HG03354 (cell line): Measurements from ENCODE around the gene GIPC2.

Experiments used
- ATAC-seq: cut with Tn5 transposase; IDR thresholded peaks from one replicate; pipeline ENCODE4 v1.9.1; 2021; ENCODE audit warnings: mild to moderate bottlenecking; ENCODE audit not compliant: unreplicated experiment, poor library complexity, severe bottlenecking

The GIPC2 gene

DNA sequence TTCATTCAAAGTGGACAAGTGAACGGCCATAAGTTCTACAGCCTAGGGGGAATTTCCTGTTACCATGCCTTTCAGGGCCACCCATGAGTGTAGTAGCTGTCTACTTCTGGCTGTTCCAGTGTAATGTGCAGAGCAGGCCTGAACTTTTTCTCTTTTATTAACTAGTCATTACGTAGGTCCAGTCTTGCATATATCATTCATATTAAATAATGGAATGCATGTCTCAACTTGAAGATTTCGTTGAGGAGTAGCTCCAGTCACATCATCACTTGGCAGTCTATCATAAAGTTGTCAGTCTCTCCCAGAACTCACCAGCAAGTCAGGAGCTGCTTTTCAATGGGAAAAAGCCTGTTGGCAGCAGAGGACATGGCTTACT, 12.0 kb upstream of the GIPC2 start:
- no peak for ATAC-seq

DNA sequence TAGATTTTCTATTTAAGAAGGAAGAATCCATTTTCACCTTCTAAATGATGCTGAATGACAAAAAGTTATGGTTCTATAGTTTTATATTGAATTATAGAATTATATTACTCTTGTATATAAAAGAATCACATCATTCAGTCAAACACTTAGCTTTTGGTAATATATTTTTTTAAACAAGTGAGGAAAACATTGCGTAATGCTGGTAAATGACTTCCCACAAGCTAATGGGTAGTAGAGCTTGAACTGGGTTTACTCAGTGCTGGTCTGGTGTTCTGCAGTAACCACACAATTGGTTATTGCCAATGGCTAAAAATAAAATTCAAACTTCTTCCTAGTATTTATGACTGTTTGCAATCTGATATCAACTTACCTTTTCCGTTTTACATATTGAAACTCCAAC, 10.6 kb upstream of the GIPC2 start:
- ATAC-seq = no peak

- ATAC-seq = no peak
These were observed 9.3 kb upstream of the GIPC2 start for GRCh38 chr1:78036450-78036849.

GRCh38 chr1:78038071-78038470, 7.7 kb upstream of the GIPC2 start:
- no peak for ATAC-seq

- no peak for ATAC-seq
These were observed 7.3 kb upstream of the GIPC2 start for GRCh38 chr1:78038491-78038939.

DNA sequence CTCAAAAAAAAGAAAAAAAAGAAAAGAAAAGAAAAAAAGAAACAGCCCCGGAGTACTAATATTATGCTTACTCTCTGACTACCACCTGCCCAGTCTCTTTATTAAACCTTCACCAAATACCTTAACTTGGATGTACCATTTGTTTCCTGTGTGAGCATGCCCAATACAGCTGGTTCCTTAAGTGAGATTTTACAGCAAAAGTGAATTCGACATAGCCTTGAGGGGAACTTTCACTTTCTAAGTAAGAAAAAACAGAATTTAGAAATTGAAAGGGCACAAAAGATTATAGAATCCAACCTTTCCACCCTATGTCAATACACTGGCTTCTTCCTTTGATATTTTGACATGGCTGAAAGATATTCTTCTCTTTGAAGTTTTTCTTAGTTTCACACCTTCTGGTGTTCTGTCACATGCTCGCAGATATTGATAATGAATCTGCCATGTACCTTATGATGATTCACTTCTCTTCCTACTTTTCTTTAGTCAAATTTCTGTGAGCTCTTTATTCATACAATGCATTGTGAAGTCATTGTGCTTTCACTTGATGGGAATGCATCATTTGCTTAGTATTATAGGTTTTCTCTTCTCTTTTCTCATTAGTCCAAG, 5.2 kb upstream of the GIPC2 start:
- no peak for ATAC-seq

DNA sequence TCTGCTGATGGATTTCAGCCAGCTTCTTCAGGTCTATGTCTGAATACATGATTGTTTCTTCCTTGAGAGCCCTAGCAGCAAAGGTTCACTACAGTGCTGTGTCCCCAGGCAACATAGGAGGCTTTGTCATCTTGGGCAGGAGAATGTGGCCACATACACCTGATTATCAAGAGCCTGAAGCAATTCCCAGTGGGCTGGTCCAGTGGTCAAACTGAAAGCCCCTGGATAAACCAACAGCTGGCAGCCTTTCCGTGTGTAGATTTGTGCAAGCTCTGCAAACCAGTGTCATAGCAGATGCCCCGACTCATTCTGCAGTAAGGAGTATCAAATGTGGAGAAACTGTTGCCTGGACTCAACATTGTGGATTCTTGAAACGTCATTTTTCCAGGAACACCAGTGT, 2.3 kb upstream of the GIPC2 start:
- no peak for ATAC-seq

DNA sequence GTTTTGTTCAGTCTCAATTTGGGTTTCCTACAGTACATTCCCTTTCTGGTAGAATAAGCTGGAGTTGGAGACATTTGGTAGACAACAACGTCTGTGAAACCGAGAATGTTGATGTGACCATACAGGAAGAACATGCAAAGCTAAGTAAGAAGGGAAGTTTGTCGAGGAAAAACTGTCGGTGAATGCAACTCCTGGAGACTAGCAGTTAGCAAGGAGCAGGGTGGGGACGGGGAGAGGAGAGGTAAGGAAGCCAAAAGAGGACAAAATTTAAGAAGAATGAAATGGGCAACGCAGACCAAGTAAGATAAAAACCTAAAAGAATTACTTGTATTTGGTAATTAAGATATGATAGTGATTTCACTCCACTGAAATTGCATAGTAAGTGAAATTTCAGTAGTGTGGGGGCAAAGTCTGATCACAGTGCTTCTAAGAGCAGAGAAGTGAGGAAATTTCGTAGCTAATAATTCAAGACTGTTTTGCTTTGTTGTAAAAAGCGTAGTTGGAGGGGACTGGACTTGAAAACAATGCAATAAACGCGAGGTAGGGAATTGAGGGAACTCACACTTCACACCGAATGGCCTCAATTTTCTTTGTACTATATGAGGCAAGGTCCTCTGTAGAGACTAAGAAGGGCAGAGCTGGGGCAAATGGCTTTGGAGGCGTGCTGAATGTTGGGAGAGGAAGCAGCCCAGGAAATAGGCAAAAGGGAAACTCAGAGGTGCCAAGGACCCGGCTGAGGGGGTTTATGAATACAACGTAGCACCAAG, 787 bp upstream of the GIPC2 start:
- ATAC-seq = no peak

DNA sequence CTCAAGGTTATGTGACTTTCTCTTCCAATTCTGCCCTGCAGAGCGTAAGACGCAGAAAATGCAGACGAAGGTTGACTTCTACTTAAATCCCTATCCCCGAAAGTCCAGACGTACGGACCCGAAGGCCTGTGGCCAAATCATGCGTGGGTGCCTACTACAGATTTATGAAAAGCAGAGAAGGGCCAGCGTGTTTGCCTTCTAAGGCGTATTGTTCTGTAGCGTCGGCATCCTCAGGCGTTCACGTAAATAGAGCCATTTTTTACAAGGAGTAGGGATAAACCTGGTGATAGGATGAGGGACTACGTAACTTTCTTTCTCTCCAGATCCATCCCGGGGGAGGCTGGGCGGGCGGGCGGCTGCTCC, 222 bp upstream of the GIPC2 start:
- ATAC-seq = peak; percentile 22

GRCh38 chr1:78047106-78047505, 1.3 kb downstream of the GIPC2 start:
- no peak for ATAC-seq

DNA sequence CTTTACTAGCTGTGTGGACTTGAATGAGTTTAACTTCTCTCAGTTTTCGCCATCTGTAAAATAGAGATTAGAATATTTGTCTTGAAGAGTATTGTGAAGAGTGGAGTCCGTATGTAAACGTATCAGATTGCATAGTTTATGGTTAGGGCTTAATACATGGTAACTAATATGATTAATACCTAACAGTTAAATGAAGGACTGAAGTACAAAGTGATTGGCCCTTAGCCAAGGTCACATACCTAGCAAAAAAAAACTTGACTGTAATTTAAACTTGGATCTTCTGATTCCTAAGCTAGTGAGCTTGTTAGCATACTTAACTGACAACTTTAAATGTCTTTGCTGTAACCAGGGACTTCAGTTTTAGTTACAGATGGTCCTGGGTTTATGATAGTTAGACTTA, 1.9 kb downstream of the GIPC2 start:
- ATAC-seq = no peak

GRCh38 chr1:78048446-78048845, 2.7 kb downstream of the GIPC2 start:
- ATAC-seq = no peak

DNA sequence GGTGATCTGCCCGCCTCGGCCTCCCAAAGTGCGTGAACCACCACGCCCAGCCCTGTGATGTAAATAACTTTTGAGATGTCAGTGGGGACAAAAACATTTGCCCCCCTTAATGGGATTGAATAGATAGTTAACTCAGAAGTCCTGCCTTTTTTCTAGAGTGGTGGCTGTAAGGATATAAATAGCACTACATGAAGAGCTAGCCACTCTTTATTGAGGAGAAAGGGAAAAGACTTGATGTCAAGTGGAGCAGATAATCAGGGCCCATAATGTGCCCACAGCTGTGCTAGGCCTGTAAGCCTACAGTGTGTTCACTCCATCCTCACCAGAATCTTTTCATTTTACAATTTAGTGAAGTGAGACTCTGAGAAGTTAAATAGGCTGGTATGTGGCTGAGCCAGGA, 3.6 kb downstream of the GIPC2 start:
- no peak for ATAC-seq

- ATAC-seq = no peak
These were observed 5.2 kb downstream of the GIPC2 start for GRCh38 chr1:78051005-78051404.

DNA sequence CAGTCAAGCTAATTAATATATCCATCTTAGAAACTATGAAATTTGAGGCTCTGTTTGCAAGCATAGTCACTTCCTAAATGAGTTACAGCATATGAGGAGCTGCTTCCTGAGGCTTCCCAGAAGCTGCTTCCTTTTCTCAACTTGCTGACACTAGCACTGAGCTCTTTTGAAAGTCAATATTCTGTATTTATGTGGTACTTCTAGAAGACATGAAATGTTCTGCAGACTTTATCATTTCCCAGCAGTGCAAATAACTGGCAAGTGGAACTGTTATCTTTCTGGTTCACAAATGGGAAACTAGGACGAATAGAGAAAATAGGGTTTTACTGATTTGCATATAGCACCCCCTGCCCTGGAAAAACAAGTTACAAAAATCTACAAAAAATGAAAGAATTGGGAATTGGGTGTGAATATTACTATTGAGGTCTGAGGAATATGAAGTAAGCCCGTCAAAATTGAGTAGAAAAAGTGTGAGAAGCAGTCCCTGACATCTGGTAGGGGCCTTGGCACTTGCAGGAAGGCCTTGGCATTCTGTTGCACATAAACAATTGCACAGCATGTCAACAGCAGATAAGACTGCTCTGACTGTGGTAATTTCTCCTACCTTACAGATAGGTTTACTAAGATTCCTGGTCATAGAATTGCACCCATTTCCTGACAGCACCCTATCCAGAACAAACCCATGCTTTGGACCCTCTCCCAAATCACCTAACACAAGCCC, 7.1 kb downstream of the GIPC2 start:
- ATAC-seq = no peak

DNA sequence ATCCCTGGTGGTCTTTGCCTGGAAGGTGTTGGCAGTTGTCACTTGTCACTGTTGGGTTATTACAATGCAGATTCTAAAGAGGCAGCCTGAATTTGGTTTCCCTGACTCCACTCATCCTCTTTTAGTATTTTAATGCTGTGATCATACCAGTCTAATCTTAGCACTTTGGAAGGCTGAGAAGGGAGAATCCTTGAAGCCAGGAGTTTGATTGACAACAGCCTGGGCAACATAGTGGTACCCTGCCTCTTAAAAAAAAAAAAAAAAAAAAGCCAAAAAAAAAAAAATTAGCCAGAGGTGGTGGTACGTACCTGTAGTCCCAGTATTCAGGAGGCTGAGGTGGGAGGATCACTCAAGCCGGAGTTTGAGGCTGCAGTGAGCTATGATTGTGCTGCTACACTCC, 7.7 kb downstream of the GIPC2 start:
- ATAC-seq = no peak

DNA sequence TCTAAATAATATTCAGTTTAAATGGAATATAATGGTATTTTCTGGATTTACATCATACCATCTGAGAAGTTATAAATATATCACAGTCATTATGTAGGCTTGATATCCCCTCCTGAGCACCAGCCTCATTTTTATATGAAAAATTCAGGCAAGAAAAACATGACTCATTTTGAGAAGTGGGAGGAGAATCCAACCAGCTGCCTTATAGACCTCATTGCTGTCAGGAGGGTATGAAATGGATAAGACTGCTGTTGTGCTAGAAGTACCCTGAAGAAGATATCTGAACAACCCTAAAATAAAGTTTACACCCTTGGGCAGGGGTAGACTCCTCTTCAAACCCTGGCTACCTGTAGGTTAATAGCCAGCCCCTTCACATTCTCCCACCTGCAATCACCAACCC, 8.8 kb downstream of the GIPC2 start:
- no peak for ATAC-seq

DNA sequence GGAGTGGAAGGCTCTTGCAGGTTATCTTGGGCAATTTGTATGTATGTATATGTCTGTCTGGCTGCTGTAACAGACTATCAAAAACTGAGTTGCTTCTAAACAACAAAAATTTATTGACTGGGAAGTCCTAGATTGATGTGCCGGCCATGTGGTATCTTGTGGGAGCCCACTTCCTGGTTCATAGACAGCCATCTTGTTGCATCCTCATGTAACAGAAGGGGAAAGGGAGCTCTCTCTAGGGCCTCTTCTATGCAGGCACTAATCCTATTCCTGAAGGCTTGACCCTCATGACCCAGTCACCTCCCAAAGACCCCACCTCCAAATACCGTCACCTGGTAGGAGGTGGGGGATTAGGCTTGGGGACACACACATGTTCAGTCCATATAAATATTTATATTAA, 9.2 kb downstream of the GIPC2 start:
- ATAC-seq = no peak

DNA sequence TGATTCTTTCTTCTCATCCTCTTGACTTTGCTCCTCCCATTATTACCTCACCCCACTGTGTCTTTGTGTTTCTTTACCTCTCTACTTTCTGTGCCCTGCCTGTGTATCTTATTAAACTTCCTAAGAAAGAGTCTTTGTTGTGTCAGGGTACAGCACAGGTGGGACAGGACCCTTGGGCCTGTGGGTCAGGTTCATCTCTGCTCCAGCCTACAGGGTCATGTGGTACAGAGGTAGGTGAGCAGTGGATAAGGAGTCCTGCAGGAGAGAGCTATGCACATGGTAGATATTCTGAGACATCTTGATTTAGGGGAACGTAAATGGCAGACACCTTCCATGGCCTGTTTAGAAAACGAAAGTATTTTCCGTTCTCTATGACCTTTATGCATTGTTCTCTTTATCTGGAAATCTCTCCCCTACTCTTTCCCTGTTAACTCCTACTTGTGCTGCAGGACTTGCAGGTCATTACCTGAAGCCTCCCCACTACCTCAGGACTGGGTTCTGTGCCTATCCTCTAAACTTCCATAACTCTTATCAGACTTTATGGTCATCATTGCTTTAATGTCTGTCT, 9.9 kb downstream of the GIPC2 start:
- ATAC-seq = no peak

DNA sequence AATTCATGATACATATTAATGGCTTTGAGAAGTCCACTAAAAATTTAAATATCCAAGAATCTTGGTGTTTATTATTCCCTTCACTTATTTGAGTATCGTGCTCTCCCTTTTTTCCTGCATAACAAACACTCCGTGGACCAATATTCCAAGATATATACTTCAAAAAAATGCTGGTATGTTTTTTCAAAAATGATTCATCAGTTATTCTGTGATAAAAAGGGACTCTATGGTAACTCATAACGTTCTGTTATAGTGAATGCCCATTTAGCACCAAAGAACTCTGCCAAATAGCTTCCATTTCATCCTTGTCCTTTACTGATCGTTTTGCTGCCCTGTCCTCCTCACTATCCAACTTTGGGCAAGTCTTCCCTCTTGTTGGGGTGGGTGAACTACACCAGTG, 12.9 kb downstream of the GIPC2 start:
- ATAC-seq = no peak
